Kidney (tissue), 14 donors: ENCODE measurements around the gene MAOB. TPM values are rescaled to one million over a fixed set of nuclear protein-coding genes. Genes with fewer than 3 reads are reported as not detected.

Experiments used
- DNase-seq, 5 donors: peaks; one replicate each; pipeline ENCODE4 v3.0.0-alpha.2; 2013 to 2020
- FAIRE-seq: peaks from 2 replicates; lab custom pipeline; 2012; peaks lifted over from hg19 to GRCh38; lab: Jason Lieb, UNC
- H3K27ac ChIP-seq, 2 donors: one replicate each; pipeline ENCODE4 v1.7.0; 2013; ENCODE audit warnings: low read depth in 2 of 2, low read length in 2 of 2, inconsistent platforms in 1 of 2
- H3K27me3 ChIP-seq: one replicate; pipeline ENCODE4 v1.7.1; 2013; ENCODE audit warnings: low read length, inconsistent platforms; ENCODE audit not compliant: control insufficient read depth, insufficient read depth
- H3K36me3 ChIP-seq, 3 donors: one replicate each; pipeline versions ENCODE4 v1.7.0 to v1.7.1; 2013; ENCODE audit warnings: low read length in 3 of 3, control low read depth in 1 of 3, inconsistent platforms in 1 of 3; ENCODE audit not compliant: insufficient read depth in 3 of 3, control insufficient read depth in 2 of 3
- H3K4me1 ChIP-seq, 3 donors: one replicate each; pipeline versions ENCODE4 v1.7.0 to v1.7.1; 2013; ENCODE audit warnings: low read length in 3 of 3, inconsistent platforms in 1 of 3, low read depth in 1 of 3; ENCODE audit not compliant: control insufficient read depth in 2 of 3, insufficient read depth in 2 of 3
- H3K4me3 ChIP-seq, 3 donors: one replicate each; pipeline versions ENCODE4 v1.7.0 to v1.8.1; 2013; ENCODE audit warnings: low read length in 3 of 3, control low read depth in 1 of 3, inconsistent platforms in 1 of 3
- H3K9ac ChIP-seq, 3 donors: one replicate each; pipeline versions ENCODE4 v1.7.0 to v1.7.1; 2013; ENCODE audit warnings: low read length in 3 of 3, control low read depth in 1 of 3, inconsistent platforms in 1 of 3
- H3K9me3 ChIP-seq, 3 donors: one replicate each; pipeline versions ENCODE4 v1.7.0 to v1.7.1; 2013; ENCODE audit warnings: low read length in 3 of 3, control low read depth in 1 of 3, inconsistent platforms in 1 of 3; ENCODE audit not compliant: control insufficient read depth in 2 of 3, insufficient read depth in 1 of 3
- intact Hi-C: fragments of 100-400 bp; cut with DNase I; formaldehyde crosslinking; loops from one replicate; pipeline ENCODE4 v1.11.1; 2022
- polyA plus RNA-seq: library from polyadenylated mRNA; stranded (reverse); fragments of 350-450 nt; fragmentation: Illumina TruSeq; extraction: RNeasy Lipid Tissue Mini Kit (QIAGEN cat#74804); gene quantifications from one replicate; pipeline ENCODE4 v1.2.3, GENCODE V29; 2014; ENCODE audit warnings: low read depth, low replicate concordance; ENCODE audit not compliant: insufficient read depth
- total RNA-seq: library from RNA; stranded (reverse); fragmentation: NEBNext Ultra II Directional; extraction: Animal tissue kit (Norgen Biotek cat#: 25700); gene quantifications from one replicate; pipeline ENCODE4 v1.2.1, GENCODE V29; 2021
- TF ChIP-seq, protein P1 (sequence below): IDR thresholded peaks from 3 replicates; pipeline ENCODE4 v1.5.1; 2012; ENCODE audit warnings: mild to moderate bottlenecking, moderate library complexity, borderline replicate concordance; ENCODE audit not compliant: insufficient read depth; ENCODE audit errors: extremely low read depth
- donor health status: control.
- donor health status: control.
- donor health status: control.
- donor health status: control.
- donor health status: control.
- donor health status: DM: yes; HTN: yes; CAD: no.
- donor health status: Normal renal cell carcinoma (clear cell type).

MAOB gene
- total and polyA plus RNA-seq, 2 donors from 2014 or later, result 58.5 to 91.8 TPM

DNA sequence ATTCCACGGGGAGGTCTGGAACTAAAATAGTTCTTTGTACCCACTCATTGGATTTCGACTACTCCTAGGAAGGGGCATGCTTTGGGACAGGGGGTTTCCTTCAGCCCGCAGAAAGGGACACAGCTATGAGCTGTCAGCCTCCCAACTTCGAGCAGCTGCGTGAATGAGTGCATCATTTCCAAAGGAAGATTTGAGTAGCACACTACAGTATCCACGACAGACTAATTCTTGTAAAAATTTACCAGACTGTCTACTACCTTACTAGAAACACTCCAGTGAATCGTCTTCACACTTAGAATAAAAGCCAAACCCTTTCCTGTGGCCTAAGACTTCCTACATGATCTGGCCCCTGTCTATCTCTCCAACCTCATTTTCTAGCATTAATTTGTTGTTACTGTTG lies 124.2 kb downstream of the MAOB start:
- H3K27ac ChIP-seq, result no peak overlapping the region

DNA sequence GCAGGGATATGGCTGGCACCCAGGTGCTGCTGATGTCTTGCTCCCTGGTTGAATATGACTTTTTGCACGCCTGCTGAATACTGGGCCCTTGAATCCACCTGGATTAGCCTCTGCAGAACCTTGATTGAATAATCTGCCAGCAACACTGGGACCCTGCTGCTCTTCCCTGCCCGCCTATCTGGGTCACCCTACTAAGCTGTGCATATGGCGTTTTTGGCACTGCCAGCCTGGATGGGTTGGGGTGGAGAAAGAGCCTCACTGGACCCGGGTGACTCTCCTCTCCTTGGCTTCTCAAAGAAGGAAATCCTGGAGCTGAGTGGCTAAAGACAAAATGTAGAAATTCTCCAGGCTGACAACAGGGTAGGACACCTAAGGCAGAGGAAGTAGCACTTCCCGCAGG lies 126.2 kb downstream of the MAOB start:
- DNase-seq (no peak), FAIRE-seq (no peak)
- Histone ChIP-seq H3K36me3 (no peaks in the 10 kb centered on the region), H3K27me3 (peaks cover 2% of the 10 kb centered on the region), H3K4me1 (no peaks in the 10 kb centered on the region), H3K9ac (no peak overlapping the region), H3K27ac (no peak overlapping the region), H3K9me3 (no peaks in the 10 kb centered on the region), H3K4me3 (no peak overlapping the region)
- TF ChIP-seq, protein P1, sequence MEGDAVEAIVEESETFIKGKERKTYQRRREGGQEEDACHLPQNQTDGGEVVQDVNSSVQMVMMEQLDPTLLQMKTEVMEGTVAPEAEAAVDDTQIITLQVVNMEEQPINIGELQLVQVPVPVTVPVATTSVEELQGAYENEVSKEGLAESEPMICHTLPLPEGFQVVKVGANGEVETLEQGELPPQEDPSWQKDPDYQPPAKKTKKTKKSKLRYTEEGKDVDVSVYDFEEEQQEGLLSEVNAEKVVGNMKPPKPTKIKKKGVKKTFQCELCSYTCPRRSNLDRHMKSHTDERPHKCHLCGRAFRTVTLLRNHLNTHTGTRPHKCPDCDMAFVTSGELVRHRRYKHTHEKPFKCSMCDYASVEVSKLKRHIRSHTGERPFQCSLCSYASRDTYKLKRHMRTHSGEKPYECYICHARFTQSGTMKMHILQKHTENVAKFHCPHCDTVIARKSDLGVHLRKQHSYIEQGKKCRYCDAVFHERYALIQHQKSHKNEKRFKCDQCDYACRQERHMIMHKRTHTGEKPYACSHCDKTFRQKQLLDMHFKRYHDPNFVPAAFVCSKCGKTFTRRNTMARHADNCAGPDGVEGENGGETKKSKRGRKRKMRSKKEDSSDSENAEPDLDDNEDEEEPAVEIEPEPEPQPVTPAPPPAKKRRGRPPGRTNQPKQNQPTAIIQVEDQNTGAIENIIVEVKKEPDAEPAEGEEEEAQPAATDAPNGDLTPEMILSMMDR, result no peak
- intact Hi-C loops, result loop anchor here (10.0 kb wide), 1 partner anchor 201 kb away; no protein-coding TSS in a partner anchor

More for the DNA sequence above, 124.2 kb downstream of the MAOB start:
- Histone ChIP-seq H3K36me3 (no peaks in the 10 kb centered on the region), H3K9me3 (no peaks in the 10 kb centered on the region), H3K9ac (no peak overlapping the region), H3K4me3 (no peak overlapping the region), H3K27me3 (peaks cover 2% of the 10 kb centered on the region), H3K4me1 (no peaks in the 10 kb centered on the region)
- FAIRE-seq, result no peak
- DNase-seq, result no peak
- intact Hi-C loops, result loop anchor here (10.0 kb wide), 1 partner anchor 203 kb away; no protein-coding TSS in a partner anchor
- TF ChIP-seq, protein P1, result no peak

DNA sequence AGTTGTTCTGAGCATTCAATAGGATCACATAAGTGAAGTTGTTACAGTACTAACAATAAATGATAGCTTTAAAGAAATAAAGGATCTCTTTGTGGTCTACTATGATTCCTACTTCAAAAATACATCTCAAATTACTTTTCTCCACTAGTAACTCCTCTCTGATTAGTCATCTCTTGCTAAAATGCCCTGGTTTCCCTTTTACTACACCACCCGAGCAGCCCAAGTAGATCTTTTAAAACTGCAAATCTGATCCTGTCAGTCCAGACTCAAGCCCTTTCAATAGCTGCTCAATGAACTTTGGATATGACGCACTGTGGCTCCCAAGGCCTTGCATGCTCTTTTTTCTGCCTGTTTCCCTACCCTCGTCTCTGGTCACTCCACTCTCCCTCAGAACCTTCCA lies 128.6 kb downstream of the MAOB start:
- no peak for FAIRE-seq
- H3K4me1 ChIP-seq, result no peaks in the 10 kb centered on the region
- no peak overlapping the region for H3K27ac ChIP-seq
- no peak overlapping the region for H3K9ac ChIP-seq
- TF ChIP-seq, protein P1, result no peak
- no peaks in the 10 kb centered on the region for H3K36me3 ChIP-seq
- H3K9me3 ChIP-seq, result no peaks in the 10 kb centered on the region
- peaks cover 4% of the 10 kb centered on the region for H3K27me3 ChIP-seq
- H3K4me3 ChIP-seq, result no peak overlapping the region
- intact Hi-C loops, result loop anchor here (10.0 kb wide), 1 partner anchor 199 kb away; no protein-coding TSS in a partner anchor
- DNase-seq, result no peak

DNA sequence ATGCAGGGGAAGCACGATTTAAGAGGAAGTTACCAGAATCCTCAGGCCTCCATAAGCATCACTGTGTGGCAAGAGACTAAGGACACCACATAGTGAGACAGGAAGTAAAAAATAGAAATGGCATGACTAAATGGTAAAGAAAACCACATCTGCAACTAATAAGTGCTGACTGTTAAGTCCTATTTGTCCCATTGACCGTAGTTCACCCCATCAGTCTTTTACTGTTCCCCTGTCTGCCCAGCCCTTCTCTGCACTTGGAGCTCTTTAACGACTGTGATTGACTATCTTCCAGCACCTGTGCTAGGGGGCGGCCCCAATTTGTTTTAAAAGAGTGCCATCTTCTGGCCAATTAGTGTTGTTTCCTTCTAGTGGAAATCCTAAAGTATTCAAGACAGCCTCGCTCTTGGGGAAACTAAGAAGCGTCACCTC lies 132.0 kb downstream of the MAOB start:
- no peak overlapping the region for H3K27ac ChIP-seq
- TF ChIP-seq, protein P1, result peak; percentile 53
- H3K9ac ChIP-seq, result no peak overlapping the region
- peaks cover 6% of the 10 kb centered on the region for H3K27me3 ChIP-seq
- FAIRE-seq (peak; percentile 91), DNase-seq (peak in 4 of 5 donors; percentile 42 to 79 (median 60))
- intact Hi-C loops, result loop anchor here (10.0 kb wide), 1 partner anchor 195 kb away; no protein-coding TSS in a partner anchor
- H3K36me3 ChIP-seq, result no peaks in the 10 kb centered on the region
- H3K4me1 ChIP-seq, result peaks cover 0 to 2% (median 0%) of the 10 kb centered on the region in 3 donors
- no peaks in the 10 kb centered on the region for H3K9me3 ChIP-seq
- H3K4me3 ChIP-seq, result no peak overlapping the region
